ENCODE results near the gene TMEM255A.

The TMEM255A gene

DNA sequence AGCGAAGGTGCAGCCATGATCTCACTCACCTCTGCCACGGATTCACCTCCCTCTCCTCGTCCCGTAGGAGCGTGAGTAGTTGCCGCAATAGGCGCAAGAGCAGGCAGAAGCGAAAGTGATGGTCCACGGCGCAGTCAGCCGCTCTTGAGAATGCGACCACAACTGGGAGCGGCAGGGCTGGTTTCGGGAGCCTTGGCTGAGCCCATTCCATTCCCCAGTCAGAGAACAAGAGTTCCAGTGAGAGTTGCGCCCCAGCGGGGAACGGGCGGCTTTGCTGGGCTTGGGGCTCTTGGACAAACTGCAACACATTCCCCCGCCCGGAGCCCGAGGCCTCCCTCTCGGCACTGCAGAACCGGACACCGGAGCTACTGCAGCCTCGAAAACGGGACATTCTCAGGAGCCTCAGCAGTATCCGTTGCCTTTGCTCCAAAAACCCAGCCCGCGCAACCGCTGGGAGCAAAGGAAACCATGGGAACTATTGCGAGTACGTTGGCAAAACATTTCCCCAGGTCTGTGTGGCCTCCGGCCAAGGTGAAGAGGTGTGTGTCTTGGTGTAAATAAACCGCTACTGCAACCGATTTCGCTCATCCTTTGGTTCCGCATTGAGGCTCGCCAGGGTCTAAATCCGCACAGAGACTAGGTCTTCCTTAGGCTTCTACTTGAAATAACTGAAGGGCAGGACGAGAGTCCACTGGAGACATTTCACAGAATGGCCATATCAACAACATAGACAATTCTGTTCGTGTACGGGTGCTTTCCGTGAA lies 66.3 kb downstream of the TMEM255A start:
- POLR2A ChIA-PET (ENCODE audit: low non-redundant PET), result no interaction called here
- TF ChIP-seq, protein P1, sequence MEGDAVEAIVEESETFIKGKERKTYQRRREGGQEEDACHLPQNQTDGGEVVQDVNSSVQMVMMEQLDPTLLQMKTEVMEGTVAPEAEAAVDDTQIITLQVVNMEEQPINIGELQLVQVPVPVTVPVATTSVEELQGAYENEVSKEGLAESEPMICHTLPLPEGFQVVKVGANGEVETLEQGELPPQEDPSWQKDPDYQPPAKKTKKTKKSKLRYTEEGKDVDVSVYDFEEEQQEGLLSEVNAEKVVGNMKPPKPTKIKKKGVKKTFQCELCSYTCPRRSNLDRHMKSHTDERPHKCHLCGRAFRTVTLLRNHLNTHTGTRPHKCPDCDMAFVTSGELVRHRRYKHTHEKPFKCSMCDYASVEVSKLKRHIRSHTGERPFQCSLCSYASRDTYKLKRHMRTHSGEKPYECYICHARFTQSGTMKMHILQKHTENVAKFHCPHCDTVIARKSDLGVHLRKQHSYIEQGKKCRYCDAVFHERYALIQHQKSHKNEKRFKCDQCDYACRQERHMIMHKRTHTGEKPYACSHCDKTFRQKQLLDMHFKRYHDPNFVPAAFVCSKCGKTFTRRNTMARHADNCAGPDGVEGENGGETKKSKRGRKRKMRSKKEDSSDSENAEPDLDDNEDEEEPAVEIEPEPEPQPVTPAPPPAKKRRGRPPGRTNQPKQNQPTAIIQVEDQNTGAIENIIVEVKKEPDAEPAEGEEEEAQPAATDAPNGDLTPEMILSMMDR (conservative IDR thresholded peaks at IDR 0.05; ENCODE audit: low read depth), result no peak
- CTCF ChIA-PET, result no interaction called here
- peak overlapping the region; percentile 96 for H3K27ac ChIP-seq
- DNase-seq (ENCODE audit: low spot score), result peak; percentile 53

DNA sequence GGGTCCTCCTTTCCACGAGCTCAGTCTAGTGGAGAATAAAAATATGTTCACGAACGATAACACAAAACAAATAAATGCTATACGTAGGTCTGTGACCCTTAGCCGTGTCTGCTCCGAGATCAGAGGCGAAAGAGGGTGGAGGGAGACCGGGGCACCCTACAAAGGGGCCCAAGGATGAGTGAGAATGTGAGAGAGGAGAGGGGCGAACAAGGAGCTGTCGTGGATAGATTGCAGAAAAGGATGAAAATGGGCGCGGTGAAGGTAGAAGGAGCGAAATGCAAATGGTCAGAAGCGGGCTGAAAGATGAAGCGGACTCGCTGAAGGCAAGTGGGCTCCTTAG lies 66.9 kb downstream of the TMEM255A start:
- H3K27ac ChIP-seq, result peak overlapping the region; percentile 96
- TF ChIP-seq, protein P1 (conservative IDR thresholded peaks at IDR 0.05; ENCODE audit: low read depth), result no peak
- CTCF ChIA-PET, result no interaction called here
- no peak for DNase-seq (ENCODE audit: low spot score)
- POLR2A ChIA-PET (ENCODE audit: low non-redundant PET), result no interaction called here

DNA sequence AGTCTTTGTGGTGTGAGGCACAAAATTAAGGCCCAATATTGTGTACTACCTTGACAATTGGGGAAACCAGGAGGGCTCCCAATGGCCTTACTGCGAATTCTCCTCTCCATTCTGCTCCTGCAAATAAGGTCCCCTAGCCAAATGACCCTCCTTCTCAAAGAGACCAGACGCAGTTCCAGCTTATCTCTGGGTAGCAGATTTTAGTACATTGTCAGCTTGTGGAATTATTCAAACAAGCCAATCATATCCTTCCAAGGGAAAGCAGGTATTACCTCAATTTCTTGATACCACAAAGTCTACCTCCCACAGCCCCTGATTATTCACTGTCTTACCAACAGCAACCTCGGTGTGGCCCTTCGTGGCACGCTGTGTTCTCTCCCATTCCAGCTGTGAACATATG lies 68.4 kb downstream of the TMEM255A start:
- CTCF ChIA-PET, result no interaction called here
- H3K27ac ChIP-seq, result no peak overlapping the region
- POLR2A ChIA-PET (ENCODE audit: low non-redundant PET), result no interaction called here
- DNase-seq (ENCODE audit: low spot score), result no peak
- TF ChIP-seq, protein P1 (conservative IDR thresholded peaks at IDR 0.05; ENCODE audit: low read depth), result no peak

DNA sequence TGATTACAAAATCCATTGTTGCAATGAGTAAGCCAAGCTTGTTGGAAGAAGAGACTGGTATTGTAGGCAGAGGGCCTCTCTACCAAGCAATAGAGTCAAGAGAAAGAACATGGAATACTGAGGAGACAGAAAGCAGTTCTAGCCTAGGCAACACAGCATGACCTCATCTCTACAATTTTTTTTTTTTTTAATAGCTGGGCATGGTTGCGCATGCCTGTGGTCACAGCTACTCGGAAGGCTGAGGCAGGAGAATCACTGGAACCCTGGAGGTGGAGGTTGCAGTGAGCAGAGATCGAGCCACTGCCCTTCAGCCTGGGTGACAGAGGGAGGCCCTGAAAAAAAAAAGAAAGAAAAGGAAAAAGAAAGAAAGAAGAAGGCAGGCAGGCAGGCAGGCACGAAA lies 72.3 kb downstream of the TMEM255A start:
- TF ChIP-seq, protein P1 (conservative IDR thresholded peaks at IDR 0.05; ENCODE audit: low read depth), result no peak
- ChIA-PET CTCF (no interaction called here), POLR2A (ENCODE audit: low non-redundant PET) (no interaction called here)
- H3K27ac ChIP-seq, result no peak overlapping the region
- DNase-seq (ENCODE audit: low spot score), result no peak

DNA sequence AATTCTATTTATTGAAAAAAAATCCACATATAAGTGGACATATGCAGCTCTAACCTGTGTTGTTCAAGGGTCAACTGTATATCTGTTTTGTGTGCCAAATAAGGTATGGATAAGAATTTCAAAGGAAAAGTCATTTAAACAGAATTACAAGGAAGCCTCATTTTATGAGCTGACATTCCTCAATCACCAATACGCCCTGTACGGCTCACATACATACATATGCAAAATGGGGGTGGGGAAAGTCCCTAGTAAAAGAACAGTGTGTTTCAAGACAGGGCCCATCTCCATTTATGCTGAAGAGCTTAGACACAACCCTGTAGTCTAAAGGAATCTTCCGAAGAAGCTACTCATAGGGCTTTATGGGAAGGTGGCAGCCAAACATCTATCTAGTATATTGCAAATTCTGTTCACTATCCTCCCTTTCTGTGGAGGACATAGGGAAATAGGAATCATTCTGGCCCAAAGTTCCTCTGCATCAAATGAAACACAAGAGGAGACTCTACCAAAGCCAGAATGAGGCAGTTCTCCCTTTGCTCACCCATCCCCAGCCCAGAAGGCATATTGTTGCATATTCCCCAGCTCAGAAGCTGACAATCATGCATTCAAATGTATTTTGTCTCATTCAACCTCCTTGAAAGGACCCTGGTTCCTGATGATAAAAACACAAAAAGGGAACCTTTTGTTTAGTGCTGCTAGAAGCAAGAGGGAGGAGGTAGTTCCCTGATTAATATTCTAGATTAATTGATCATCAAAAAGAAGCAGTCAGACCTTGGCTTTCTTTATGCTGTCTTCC lies 74.4 kb downstream of the TMEM255A start:
- CTCF ChIA-PET, result no interaction called here
- POLR2A ChIA-PET (ENCODE audit: low non-redundant PET), result no interaction called here
- TF ChIP-seq, protein P1 (conservative IDR thresholded peaks at IDR 0.05; ENCODE audit: low read depth), result no peak
- DNase-seq (ENCODE audit: low spot score), result no peak
- no peak overlapping the region for H3K27ac ChIP-seq

DNA sequence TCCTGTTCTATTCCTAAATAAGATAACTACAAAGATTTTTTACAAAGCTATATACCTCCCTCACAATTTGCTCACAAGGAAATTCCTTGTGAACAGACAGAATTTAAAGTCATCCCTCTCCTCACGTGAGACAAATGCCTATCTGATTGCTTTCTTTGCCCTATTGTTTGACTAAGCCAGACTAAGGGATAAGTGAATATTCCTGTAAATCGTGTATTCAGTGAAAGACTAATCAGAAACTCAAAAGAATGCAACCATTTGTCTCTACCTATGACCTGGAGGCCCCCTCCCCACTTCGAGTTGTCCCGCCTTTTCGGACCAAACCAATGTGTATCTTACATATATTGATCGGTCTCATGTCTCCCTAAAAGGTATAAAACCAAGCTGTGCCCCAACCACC lies 76.0 kb downstream of the TMEM255A start:
- no peak for DNase-seq (ENCODE audit: low spot score)
- TF ChIP-seq, protein P1 (conservative IDR thresholded peaks at IDR 0.05; ENCODE audit: low read depth), result no peak
- H3K27ac ChIP-seq, result no peak overlapping the region
- POLR2A ChIA-PET (ENCODE audit: low non-redundant PET), result no interaction called here
- CTCF ChIA-PET, result interaction anchor here (0.7 kb wide), 2 partner anchors 20 to 22 kb away, joined by 3 to 7 read pairs; no protein-coding TSS in a partner anchor
